Heart left ventricle (tissue), 16 donors: ENCODE results near the gene TJP3. TPM values are rescaled to one million over a fixed set of nuclear protein-coding genes. Genes with fewer than 3 reads are reported as not detected.

Experiments
- ATAC-seq, 4 donors: fragments of 200-7000 bp; cut with Tn5 transposase; one replicate each; pipeline ENCODE4 v1.9.1; 2020 to 2022; ENCODE audit warnings: moderate library complexity in 4 of 4, mild to moderate bottlenecking in 3 of 4, moderate number of reproducible peaks in 1 of 4
- DNase-seq, 5 donors: peaks; one replicate each; pipeline ENCODE4 v3.0.0-alpha.2; 2020
- H3K27ac ChIP-seq, 12 donors: fragments of 200-600 bp; sonication (generic) in 4 of 12; one replicate each; pipeline versions ENCODE4 v1.5.0 to v1.8.0; 2016 to 2022; ENCODE audit warnings: mild to moderate bottlenecking in 2 of 12
- H3K27me3 ChIP-seq, 9 donors: fragments of 200-600 bp; sonication (generic) in 2 of 9; one replicate each; pipeline versions ENCODE4 v1.5.1 to v1.8.0; 2016 to 2022; ENCODE audit warnings: mild to moderate bottlenecking in 3 of 9
- H3K36me3 ChIP-seq, 9 donors: fragments of 200-600 bp; sonication (generic) in 2 of 9; one replicate each; pipeline versions ENCODE4 v1.5.0 to v1.8.0; 2018 to 2022; ENCODE audit warnings: mild to moderate bottlenecking in 2 of 9
- H3K4me1 ChIP-seq, 12 donors: fragments of 200-600 bp; sonication (generic) in 4 of 12; one replicate each; pipeline versions ENCODE4 v1.5.0 to v1.8.0; 2016 to 2022; ENCODE audit warnings: mild to moderate bottlenecking in 3 of 12
- H3K4me3 ChIP-seq, 12 donors: fragments of 200-600 bp; sonication (generic) in 4 of 12; one replicate each; pipeline versions ENCODE4 v1.5.0 to v1.8.0; 2017 to 2022; ENCODE audit warnings: mild to moderate bottlenecking in 9 of 12, moderate library complexity in 4 of 12
- H3K9me3 ChIP-seq, 12 donors: fragments of 200-600 bp; sonication (generic) in 4 of 12; one replicate each; pipeline versions ENCODE4 v1.5.0 to v1.8.0; 2016 to 2022; ENCODE audit warnings: mild to moderate bottlenecking in 1 of 12
- POLR2A ChIP-seq, 2 donors: fragments of 450-650 bp; IDR thresholded peaks; one replicate each; pipeline ENCODE4 v1.6.1; 2017; ENCODE audit warnings: antibody characterized with exemption in 2 of 2, mild to moderate bottlenecking in 2 of 2, moderate library complexity in 2 of 2
- WGBS, 4 donors: extraction: QIAGEN DNeasy Blood & Tissue Kit in 2 of 4; methylation state at CpG; one replicate each; pipeline versions ENCODE4 v1.1.5 to v1.1.7; 2013 to 2018; 5-methylcytosine and 5-hydroxymethylcytosine counted together
- intact Hi-C, 10 donors: fragments of 100-400 bp; cut with DNase I; formaldehyde crosslinking; loops; one replicate each; pipeline versions ENCODE4 v1.11.1 to v1.14.2; 2022
- polyA plus RNA-seq, 2 donors: library from polyadenylated mRNA; stranded (reverse); fragments of 200-250 nt; gene quantifications; one replicate each; pipeline ENCODE4 v1.2.3, GENCODE V29; 2013
- total RNA-seq, 9 donors: library from RNA; depleted of rRNA in 2 of 9; stranded (reverse); fragments of >200 nt in 2 of 9; fragmentation: NEBNext Ultra II Directional in 3 of 9; extraction: Animal tissue kit (Norgen Biotek cat#: 25700) in 3 of 9; gene quantifications; one replicate each; pipeline versions ENCODE4 v1.1.0 to v1.2.4, GENCODE V29; 2016 to 2023
- TF ChIP-seq, protein P1 (sequence below), 12 donors: fragments of 200-600 bp; sonication (generic) in 4 of 12; IDR thresholded peaks; one replicate each; pipeline versions ENCODE4 v1.5.0 to v1.8.0; 2018 to 2022; ENCODE audit warnings: antibody characterized with exemption in 12 of 12, mild to moderate bottlenecking in 5 of 12
- donor health status: ischemic (EF 13 %, LVEDD 7.1; RV severe dilation, severe dysfunction).
- donor health status: healthy with polysubstance abuse.
- donor health status: DM: no; HTN: yes; CAD: no.
- donor health status: DM: no; HTN: no; CAD: no.
- donor health status: ischemic (EF 25% LVEDD 6.9; RV normal size, moderate dysfunction).
- donor health status: ischemic (EF 25% LVEDD 5.7; RV mildly dilated, moderate dysfunction).
- donor health status: healthy.
- donor health status: DM: yes; HTN: yes; CAD: no.
- donor health status: ischemic (EF 35%, LVEDD 5.7; RV mildly dilated, moderate dysfunction).
- donor health status: nonischemic (EF 11% LVEDD 7.7; RV severe dilation, severe dysfunction).
- donor health status: DM: yes; HTN: yes; CAD: no.
- donor health status: PGD.
- donor health status: ischemic (EF 29% LVEDD 5.4; RV normal size, mild dysfunction).
- donor health status: nonischemic (EF 23%, LVEDD 6.1; RV moderate dilation, normal function).

TJP3 gene
- total and polyA plus RNA-seq, 11 donors: 0.06 to 0.48 (median 0.41) TPM; not detected in 8

DNA sequence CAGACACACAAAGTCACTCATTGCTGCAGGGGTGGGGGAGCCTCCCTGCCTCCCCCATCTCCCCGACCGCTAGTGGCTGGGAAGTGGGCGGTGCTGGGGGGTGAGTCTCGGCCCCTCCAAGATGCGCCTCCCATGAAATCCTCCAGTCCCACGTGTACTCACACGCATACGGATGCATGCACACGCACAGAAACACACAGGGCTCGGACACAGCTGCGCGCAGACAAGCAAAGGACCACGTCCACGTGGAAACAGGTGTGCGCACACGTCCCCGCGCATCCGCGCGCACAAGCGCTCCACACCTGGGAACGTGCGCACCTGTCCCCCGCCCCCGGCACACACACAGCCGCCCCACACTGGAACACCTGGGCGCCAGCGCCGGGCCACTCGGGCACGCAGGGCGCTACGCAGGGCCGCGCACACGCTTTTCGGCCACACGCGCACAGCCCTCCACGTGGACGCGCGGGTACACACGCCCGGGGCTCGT is 77.3 kb downstream of the TJP3 start:
- peak overlapping the region in 10 of 12 donors; percentile 10 to 59 (median 41) for H3K4me3 ChIP-seq
- TF ChIP-seq POLR2A (IDR thresholded peaks at IDR 0.05): no peak
- TF ChIP-seq, protein P1, sequence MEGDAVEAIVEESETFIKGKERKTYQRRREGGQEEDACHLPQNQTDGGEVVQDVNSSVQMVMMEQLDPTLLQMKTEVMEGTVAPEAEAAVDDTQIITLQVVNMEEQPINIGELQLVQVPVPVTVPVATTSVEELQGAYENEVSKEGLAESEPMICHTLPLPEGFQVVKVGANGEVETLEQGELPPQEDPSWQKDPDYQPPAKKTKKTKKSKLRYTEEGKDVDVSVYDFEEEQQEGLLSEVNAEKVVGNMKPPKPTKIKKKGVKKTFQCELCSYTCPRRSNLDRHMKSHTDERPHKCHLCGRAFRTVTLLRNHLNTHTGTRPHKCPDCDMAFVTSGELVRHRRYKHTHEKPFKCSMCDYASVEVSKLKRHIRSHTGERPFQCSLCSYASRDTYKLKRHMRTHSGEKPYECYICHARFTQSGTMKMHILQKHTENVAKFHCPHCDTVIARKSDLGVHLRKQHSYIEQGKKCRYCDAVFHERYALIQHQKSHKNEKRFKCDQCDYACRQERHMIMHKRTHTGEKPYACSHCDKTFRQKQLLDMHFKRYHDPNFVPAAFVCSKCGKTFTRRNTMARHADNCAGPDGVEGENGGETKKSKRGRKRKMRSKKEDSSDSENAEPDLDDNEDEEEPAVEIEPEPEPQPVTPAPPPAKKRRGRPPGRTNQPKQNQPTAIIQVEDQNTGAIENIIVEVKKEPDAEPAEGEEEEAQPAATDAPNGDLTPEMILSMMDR (IDR thresholded peaks at IDR 0.05): no peak
- peaks cover 0 to 24% (median 20%) of the 10 kb centered on the region in 12 donors for H3K9me3 ChIP-seq
- peaks cover 0 to 17% (median 0%) of the 10 kb centered on the region in 12 donors for H3K4me1 ChIP-seq
- no peak for ATAC-seq
- DNase-seq: no peak
- intact Hi-C loops: loop anchor here in 1 of 10 donors (5.0 kb wide), 1 partner anchor 37 kb away; no protein-coding TSS in a partner anchor
- no peaks in the 10 kb centered on the region for H3K36me3 ChIP-seq
- H3K27me3 ChIP-seq: peaks cover 6 to 52% (median 27%) of the 10 kb centered on the region in 9 donors
- H3K27ac ChIP-seq: peak overlapping the region in 1 of 12 donors; percentile 49
- WGBS, 4 donors: 1 to 3% (median 2%) methylated on average over 7 to 47 of the region's 47 CpGs

GRCh38 chr19:3785938-3786824 is 78.0 kb downstream of the TJP3 start, which contains the start of gene MATK:
Gene MATK (minus strand): TSS chr19:3786381. CDS start chr19:3785135, 1,246 bp downstream.
- peak within 1 kb of the TSS in 10 of 12 donors; percentile 10 to 59 (median 41) for H3K4me3 ChIP-seq

DNA sequence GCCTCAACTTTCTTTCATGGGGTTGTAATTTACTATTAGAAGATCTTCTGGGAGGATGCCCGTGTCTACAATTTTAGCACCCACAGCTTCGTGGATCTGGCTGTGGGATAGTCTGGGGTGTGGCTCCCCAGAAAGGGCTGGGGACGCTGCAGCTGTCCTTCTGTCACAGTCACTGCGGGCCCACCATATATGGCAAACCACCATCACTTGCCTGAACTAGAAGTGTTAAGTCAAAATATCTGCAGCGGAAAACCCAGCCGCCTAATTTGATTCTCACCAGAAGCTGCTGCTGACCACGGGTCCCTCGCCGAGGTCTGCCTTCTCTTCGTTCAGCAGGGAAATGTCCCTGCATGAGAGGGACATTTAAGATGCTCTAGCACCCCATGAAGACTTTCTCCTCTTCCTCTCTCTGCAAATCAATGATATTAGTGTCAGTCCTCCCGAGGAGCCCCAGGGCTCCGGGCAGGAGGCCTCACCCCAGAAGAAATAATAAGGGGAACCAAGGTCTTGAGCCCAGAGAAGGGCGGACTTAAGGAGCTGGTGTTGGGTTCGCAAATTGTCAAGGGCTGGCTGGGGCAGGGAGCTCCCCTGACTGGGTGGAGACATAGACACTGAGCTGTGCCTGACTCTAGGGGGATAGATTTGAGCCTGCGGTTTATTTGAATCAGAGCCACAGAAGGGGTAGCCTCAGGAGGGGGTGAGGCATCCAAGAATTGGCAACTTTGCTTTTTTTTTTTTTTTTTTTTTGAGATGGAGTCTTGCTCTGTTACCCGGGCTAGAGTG is 81.0 kb downstream of the TJP3 start:
- peaks cover 6 to 30% (median 17%) of the 10 kb centered on the region in 9 donors for H3K27me3 ChIP-seq
- H3K27ac ChIP-seq: peak overlapping the region in 1 of 12 donors; percentile 46
- no peak for DNase-seq
- intact Hi-C loops: loop anchor here in 1 of 10 donors (5.0 kb wide), 1 partner anchor 33 kb away; no protein-coding TSS in a partner anchor
- peaks cover 0 to 17% (median 0%) of the 10 kb centered on the region in 12 donors for H3K4me1 ChIP-seq
- H3K4me3 ChIP-seq: no peak overlapping the region
- no peak for TF ChIP-seq POLR2A (IDR thresholded peaks at IDR 0.05)
- TF ChIP-seq, protein P1 (IDR thresholded peaks at IDR 0.05): no peak
- H3K36me3 ChIP-seq: no peaks in the 10 kb centered on the region
- 46 to 59% (median 51%) methylated on average over 15 to 16 of the region's 16 CpGs for WGBS, 4 donors
- no peaks in the 10 kb centered on the region for H3K9me3 ChIP-seq
- no peak for ATAC-seq

More at GRCh38 chr19:3785938-3786824, 78.0 kb downstream of the TJP3 start, which contains the start of gene MATK:
- TF ChIP-seq, protein P1 (IDR thresholded peaks at IDR 0.05): no peak
- no peak for TF ChIP-seq POLR2A (IDR thresholded peaks at IDR 0.05)
- Histone ChIP-seq H3K27me3 (peaks cover 6 to 52% (median 27%) of the 10 kb centered on the region in 9 donors), H3K36me3 (no peaks in the 10 kb centered on the region), H3K4me1 (peaks cover 0 to 17% (median 0%) of the 10 kb centered on the region in 12 donors), H3K27ac (peak within 1 kb of the TSS in 1 of 12 donors; percentile 49), H3K9me3 (peaks cover 0 to 18% (median 15%) of the 10 kb centered on the region in 12 donors)
- no peak for ATAC-seq
- intact Hi-C loops: loop anchor here in 1 of 10 donors (5.0 kb wide), 1 partner anchor 36 kb away; no protein-coding TSS in a partner anchor
- 3 to 13% (median 7%) methylated on average over 23 to 100 of the region's 101 CpGs for WGBS, 4 donors
- DNase-seq: no peak
